Fibroblast of villous mesenchyme (primary cell): Measurements from ENCODE around the gene TMEM106C. TPM values are rescaled to one million over a fixed set of nuclear protein-coding genes. Genes with fewer than 3 reads are reported as not detected.

Experiments used
- DNase-seq: peaks from one replicate; pipeline ENCODE4 v3.0.0-alpha.2; 2010; ENCODE audit warnings: low read depth
- H3K4me3 ChIP-seq: 2 replicates; pipeline ENCODE4 v1.5.1; 2011; ENCODE audit warnings: low read depth, mild to moderate bottlenecking, low read length
- CTCF ChIP-seq: IDR thresholded peaks from 2 replicates; pipeline ENCODE4 v1.5.1; 2012; ENCODE audit warnings: low read depth, mild to moderate bottlenecking, low read length; ENCODE audit not compliant: insufficient read depth
- total RNA-seq: library from RNA; depleted of rRNA; stranded (reverse); fragments of >200 nt; gene quantifications from 2 replicates; pipeline ENCODE4 v1.2.3, GENCODE V29; 2012

The TMEM106C gene
- total RNA-seq, 1 donor, result 100 TPM

GRCh38 chr12:47983541-47984115 lies 20.2 kb downstream of the TMEM106C start:
- no peak overlapping the region for H3K4me3 ChIP-seq
- TF ChIP-seq CTCF, result no peak

GRCh38 chr12:47984331-47984801 lies 21.0 kb downstream of the TMEM106C start:
- DNase-seq, result no peak
- TF ChIP-seq CTCF, result no peak
- H3K4me3 ChIP-seq, result no peak overlapping the region

More at GRCh38 chr12:47983541-47984115, 20.2 kb downstream of the TMEM106C start:
- no peak for DNase-seq

GRCh38 chr12:47985596-47986290 lies 22.3 kb downstream of the TMEM106C start:
- H3K4me3 ChIP-seq, result no peak overlapping the region
- DNase-seq, result no peak
- no peak for TF ChIP-seq CTCF

- no peak overlapping the region for H3K4me3 ChIP-seq
- DNase-seq, result no peak
- no peak for TF ChIP-seq CTCF
These were observed 22.9 kb downstream of the TMEM106C start for GRCh38 chr12:47986291-47986660.

DNA sequence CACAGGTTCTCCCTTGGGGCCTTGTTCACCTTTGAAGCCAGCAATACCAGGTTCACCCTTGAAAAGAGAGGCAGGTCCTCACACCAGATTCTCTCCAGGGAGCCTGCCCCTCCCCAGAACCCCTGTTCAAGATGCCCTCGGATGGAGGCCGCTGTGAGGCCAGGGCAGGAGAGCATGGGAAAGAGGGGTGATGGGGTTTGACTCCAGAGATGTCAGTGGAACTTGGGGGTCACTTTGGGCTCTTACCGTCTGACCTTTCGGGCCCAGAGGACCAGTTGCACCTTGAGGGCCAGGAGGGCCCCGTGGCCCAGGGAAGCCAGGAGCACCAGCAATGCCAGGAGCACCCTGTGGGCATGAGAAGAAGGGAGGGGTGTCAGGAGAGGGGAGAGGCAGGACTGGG lies 23.4 kb downstream of the TMEM106C start:
- no peak for DNase-seq
- H3K4me3 ChIP-seq, result no peak overlapping the region
- no peak for TF ChIP-seq CTCF

GRCh38 chr12:47987411-47988072 lies 24.1 kb downstream of the TMEM106C start:
- no peak for TF ChIP-seq CTCF
- no peak for DNase-seq
- no peak overlapping the region for H3K4me3 ChIP-seq
